HG03520 (cell line): ENCODE measurements around the gene NCOA1.

Source experiments
- ATAC-seq: cut with Tn5 transposase; IDR thresholded peaks from one replicate; pipeline ENCODE4 v1.9.1; 2021; ENCODE audit warnings: mild to moderate bottlenecking, moderate library complexity; ENCODE audit not compliant: unreplicated experiment

The NCOA1 gene

GRCh38 chr2:24621779-24622538, 130.9 kb downstream of the NCOA1 start:
- ATAC-seq, result no peak

GRCh38 chr2:24623535-24623934, 132.5 kb downstream of the NCOA1 start:
- no peak for ATAC-seq

- ATAC-seq, result no peak
These were observed 134.7 kb downstream of the NCOA1 start for GRCh38 chr2:24625728-24626127.

DNA sequence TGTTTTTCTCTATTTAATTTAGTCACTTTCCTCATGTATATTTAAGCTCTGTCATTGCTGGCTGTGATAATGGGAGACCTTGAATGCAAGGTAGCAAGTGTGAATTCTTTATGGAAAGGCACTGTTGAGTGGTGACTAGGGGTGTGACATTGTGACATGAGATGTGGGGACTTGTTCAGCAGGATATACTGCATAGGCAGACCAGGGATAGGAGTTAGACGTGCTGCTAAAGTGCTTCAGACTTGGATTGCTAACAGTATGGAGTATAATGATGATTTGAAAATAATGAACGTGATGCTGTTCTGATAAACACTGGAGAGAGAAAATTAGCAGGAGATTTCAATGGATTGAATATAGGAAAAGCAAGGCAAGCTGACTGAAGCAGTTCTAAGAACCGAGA, 135.1 kb downstream of the NCOA1 start:
- no peak for ATAC-seq

GRCh38 chr2:24628746-24629145, 137.7 kb downstream of the NCOA1 start:
- ATAC-seq, result no peak

- no peak for ATAC-seq
These were observed 141.1 kb downstream of the NCOA1 start for GRCh38 chr2:24632172-24632571.

- ATAC-seq, result no peak
These were observed 144.1 kb downstream of the NCOA1 start for GRCh38 chr2:24635181-24635580.

DNA sequence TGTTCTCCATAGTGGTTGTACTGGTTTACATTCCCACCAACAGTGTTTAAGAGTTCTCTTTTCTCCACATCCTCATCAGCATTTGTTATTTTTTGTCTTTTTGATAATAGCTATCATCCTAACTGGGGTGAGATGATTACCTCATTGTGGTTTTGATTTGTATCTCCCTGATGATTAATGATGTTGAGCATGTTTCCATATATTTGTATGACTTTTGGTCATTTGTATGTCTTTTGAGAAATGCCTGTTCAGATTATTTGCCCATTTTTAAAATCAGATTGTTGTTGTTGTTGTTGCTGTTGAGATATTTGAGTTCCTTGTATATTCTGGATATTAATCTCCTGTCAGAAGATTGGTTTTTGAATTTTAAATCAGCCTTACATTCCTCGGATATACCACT, 147.5 kb downstream of the NCOA1 start:
- ATAC-seq, result no peak

- ATAC-seq, result no peak
These were observed 151.3 kb downstream of the NCOA1 start for GRCh38 chr2:24642351-24642750.

GRCh38 chr2:24643051-24643450, 152.0 kb downstream of the NCOA1 start:
- ATAC-seq, result no peak

DNA sequence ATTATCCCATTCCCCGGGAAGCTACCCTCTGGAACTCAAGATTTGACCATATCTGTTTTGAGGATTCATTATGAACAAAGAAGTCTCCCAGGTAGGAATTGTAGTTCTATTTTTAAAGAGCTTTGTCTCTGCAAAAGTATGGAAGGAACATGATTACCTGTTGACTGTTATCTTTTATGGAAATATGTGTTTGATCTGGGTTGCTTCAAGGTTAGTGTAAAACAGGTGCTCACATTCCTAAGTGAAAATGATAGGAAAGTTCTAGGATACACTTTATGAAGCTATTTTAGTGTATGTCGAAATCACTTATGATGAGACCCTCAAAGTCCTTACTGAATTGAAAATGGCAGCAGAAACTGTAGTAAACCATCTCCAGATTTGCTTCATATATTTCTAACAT, 153.0 kb downstream of the NCOA1 start:
- ATAC-seq, result no peak

DNA sequence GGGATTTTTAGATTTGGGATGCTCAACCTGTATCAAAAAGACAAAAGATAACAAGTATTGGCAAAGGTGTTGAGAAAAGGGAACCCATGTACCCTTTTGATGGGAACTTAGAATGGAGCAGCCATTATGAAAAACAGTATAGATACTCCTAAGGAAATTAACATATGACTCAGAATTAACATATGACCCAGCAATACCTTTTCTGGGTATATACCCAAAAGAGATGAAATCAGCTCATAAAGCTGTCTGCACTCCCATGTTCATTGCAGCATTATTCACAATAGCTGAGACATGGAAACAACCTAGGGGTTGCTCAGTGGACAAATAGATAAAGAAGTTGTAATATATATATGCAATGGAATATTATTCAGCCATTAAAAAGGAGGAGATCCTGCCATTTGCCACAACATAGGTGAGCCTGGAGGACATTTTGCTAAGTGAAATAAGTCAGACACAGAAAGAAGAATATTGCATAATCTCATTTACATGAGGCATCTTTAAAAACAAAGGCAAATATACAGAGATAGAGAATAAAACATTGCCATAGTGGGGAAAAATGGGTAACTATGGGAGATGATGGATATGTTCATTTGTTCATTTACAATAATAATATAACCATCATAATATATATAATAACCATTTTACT, 160.1 kb downstream of the NCOA1 start:
- no peak for ATAC-seq

- no peak for ATAC-seq
These were observed 160.6 kb downstream of the NCOA1 start for GRCh38 chr2:24651643-24652003.

GRCh38 chr2:24652265-24653182, 161.5 kb downstream of the NCOA1 start:
- ATAC-seq, result no peak

GRCh38 chr2:24657818-24658217, 166.8 kb downstream of the NCOA1 start:
- no peak for ATAC-seq

DNA sequence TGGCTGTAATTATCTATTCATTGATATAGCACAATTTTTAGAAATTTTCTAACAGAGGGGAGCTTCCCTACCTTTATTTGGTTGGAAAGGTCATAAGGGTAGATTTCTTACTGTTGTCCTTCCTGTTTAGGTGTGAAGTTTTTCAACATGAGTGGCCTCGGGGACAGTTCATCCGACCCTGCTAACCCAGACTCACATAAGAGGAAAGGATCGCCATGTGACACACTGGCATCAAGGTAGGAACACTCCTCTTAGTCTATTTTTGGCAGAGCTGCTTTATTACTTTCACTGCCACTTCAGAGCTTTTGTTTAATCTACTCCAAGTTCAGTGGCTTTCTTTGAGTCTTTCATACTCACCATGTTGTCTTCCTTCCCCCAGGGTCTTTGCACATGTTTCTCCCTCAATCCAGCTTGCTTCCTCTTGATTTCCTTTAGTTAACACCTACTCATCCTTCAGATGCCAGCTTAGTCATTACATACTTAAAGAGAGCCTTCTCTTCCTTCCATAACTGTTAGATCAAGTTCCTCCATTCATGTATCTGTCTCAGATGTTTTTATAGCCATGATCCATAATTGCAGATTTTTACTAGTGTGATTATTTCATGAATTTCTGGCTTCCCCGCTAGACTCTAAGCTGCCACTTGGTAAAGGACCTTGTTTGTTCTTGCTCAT, 167.6 kb downstream of the NCOA1 start:
- ATAC-seq, result no peak

DNA sequence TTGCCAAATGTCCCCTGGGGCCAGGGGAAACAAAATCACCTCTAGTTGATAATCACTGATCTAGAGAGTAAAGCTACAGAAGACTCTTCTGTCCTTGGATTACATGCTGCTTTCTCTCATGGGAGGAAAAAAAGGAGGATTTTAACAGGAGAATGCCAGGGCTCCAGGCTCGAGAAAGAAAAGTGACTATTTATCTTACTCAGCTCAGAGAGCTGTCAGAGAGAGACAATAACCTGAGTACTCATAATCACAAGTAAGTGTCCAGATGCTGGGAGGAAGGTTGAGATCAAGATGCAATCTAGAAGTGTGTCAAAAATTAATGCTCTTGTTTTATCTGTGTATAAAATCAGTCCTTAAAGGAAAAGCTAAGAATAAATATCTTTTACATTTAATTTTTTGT, 168.8 kb downstream of the NCOA1 start:
- no peak for ATAC-seq

DNA sequence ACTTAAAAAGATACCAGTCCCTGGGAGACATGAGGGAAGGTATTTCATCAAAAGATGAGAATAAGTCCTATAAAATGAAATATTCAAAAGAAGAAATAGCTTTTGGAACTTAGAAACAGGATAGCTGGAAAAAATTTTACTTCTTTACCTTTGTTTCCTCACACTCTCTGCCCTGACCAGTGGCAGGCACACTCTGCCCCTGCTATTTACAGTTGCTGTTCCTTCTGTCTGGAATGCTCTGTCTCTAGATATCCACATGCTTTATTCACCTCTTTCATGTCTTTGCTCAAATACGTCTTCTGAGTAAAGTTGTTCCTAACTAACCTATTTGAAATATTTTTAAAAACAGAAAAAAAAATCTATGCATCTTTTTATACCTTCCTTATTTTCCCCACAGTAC, 176.5 kb downstream of the NCOA1 start:
- ATAC-seq, result no peak

GRCh38 chr2:24671230-24671629, 180.2 kb downstream of the NCOA1 start:
- no peak for ATAC-seq

DNA sequence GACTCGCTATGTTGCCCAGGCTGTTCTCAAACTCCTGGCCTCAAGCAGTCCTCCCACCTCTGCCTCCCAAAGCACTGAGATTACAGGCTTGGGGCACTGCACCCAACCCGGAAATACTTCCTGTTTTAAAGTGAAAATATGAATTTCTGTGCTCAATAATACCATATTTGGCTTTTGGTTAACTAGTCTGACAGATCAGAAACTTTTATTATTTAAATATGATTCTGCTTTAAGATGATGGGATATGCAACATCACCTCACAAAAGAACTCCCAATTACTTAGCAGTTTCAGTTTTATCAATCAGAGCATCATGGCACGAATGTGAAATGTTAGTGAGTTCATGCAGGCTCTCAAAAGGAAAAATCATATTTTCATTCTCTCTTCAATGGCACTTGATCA, 181.5 kb downstream of the NCOA1 start:
- no peak for ATAC-seq

DNA sequence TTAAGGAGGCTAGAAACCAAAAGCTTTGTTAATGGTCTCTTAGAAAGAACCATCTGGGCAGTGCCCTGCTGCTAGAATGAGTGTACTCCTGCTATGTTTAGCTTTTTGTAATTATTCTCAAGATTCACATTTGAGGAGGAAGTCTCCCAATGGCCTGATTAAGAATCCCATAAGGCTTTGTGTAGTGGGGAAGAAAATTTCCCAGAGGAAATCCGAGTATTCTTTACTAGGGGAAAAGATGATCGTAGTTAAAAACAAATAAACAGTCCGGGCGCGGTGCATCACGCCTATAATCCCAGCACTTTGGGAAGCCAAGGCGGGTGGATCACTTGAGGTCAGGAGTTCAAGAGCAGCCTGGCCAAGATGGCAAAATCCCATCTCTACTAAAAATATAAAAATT, 184.3 kb downstream of the NCOA1 start:
- no peak for ATAC-seq
